Glutamatergic neuron (in vitro differentiated cells): ENCODE data around the gene LCAT. TPM values are rescaled to one million over a fixed set of nuclear protein-coding genes. Genes with fewer than 3 reads are reported as not detected.

ENCODE experiments used
- DNase-seq: peaks from one replicate; pipeline ENCODE4 v3.0.0; 2022
- H3K27ac Mint-ChIP-seq: one replicate; pipeline ENCODE4 v1.8.0; 2020; ENCODE audit warnings: mild to moderate bottlenecking, mixed read lengths, inconsistent platforms; ENCODE audit not compliant: unreplicated experiment
- H3K27me3 Mint-ChIP-seq: one replicate; pipeline ENCODE4 v1.8.0; 2020; ENCODE audit warnings: mild to moderate bottlenecking, moderate library complexity, mixed read lengths, inconsistent platforms; ENCODE audit not compliant: unreplicated experiment
- H3K36me3 Mint-ChIP-seq: one replicate; pipeline ENCODE4 v1.8.0; 2020; ENCODE audit warnings: mild to moderate bottlenecking, mixed read lengths, inconsistent platforms; ENCODE audit not compliant: unreplicated experiment
- H3K4me1 Mint-ChIP-seq: one replicate; pipeline ENCODE4 v1.8.0; 2020; ENCODE audit warnings: mild to moderate bottlenecking, low read depth, mixed read lengths, inconsistent platforms; ENCODE audit not compliant: unreplicated experiment
- H3K4me3 Mint-ChIP-seq: one replicate; pipeline ENCODE4 v1.8.0; 2020; ENCODE audit warnings: mild to moderate bottlenecking, mixed read lengths, inconsistent platforms; ENCODE audit not compliant: unreplicated experiment
- H3K9me3 Mint-ChIP-seq: one replicate; pipeline ENCODE4 v1.8.0; 2020; ENCODE audit warnings: mild to moderate bottlenecking, moderate library complexity, mixed read lengths, inconsistent platforms; ENCODE audit not compliant: unreplicated experiment
- total RNA-seq: library from RNA; stranded (reverse); fragmentation: NEBNext Ultra II Directional; extraction: Animal tissue kit (Norgen Biotek cat#: 25700); gene quantifications from one replicate; pipeline ENCODE4 v1.2.1, GENCODE V29; 2021; ENCODE audit not compliant: unreplicated experiment
- TF ChIP-seq, protein P1 (sequence below): fragments of 200-600 bp; sonication (generic); IDR thresholded peaks from one replicate; pipeline ENCODE4 v1.5.0; 2021; ENCODE audit not compliant: partially characterized antibody, unreplicated experiment

The LCAT gene
- total RNA-seq, 1 donor from 2014 or later, result 8.7 TPM

DNA sequence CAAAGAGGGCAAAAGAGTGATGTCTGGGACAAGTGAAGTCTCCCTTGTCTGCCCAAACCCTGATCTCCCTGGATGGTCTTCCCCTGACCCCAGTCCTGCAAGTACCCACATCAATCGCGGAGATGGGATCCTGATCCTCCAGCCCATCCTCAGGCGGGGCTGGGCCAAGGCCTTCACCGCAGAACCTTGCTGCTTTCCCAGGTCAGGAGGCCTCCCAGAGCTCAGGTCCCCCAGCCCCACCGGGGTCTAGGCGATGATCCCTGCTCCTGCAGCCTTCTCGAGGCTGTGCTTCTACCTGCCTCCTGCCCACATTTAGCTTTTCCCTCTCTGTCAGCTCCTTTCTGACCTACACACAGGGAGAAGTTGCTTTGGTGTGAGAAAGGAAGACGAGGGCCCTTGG is 18.2 kb upstream of the LCAT start:
- Mint-ChIP-seq H3K4me3 (no peak overlapping the region), H3K27me3 (peaks cover 6% of the 10 kb centered on the region), H3K36me3 (no peaks in the 10 kb centered on the region), H3K9me3 (peaks cover 6% of the 10 kb centered on the region), H3K4me1 (peaks cover 3% of the 10 kb centered on the region), H3K27ac (no peak overlapping the region)
- DNase-seq, result no peak
- TF ChIP-seq, protein P1, sequence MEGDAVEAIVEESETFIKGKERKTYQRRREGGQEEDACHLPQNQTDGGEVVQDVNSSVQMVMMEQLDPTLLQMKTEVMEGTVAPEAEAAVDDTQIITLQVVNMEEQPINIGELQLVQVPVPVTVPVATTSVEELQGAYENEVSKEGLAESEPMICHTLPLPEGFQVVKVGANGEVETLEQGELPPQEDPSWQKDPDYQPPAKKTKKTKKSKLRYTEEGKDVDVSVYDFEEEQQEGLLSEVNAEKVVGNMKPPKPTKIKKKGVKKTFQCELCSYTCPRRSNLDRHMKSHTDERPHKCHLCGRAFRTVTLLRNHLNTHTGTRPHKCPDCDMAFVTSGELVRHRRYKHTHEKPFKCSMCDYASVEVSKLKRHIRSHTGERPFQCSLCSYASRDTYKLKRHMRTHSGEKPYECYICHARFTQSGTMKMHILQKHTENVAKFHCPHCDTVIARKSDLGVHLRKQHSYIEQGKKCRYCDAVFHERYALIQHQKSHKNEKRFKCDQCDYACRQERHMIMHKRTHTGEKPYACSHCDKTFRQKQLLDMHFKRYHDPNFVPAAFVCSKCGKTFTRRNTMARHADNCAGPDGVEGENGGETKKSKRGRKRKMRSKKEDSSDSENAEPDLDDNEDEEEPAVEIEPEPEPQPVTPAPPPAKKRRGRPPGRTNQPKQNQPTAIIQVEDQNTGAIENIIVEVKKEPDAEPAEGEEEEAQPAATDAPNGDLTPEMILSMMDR, result no peak

DNA sequence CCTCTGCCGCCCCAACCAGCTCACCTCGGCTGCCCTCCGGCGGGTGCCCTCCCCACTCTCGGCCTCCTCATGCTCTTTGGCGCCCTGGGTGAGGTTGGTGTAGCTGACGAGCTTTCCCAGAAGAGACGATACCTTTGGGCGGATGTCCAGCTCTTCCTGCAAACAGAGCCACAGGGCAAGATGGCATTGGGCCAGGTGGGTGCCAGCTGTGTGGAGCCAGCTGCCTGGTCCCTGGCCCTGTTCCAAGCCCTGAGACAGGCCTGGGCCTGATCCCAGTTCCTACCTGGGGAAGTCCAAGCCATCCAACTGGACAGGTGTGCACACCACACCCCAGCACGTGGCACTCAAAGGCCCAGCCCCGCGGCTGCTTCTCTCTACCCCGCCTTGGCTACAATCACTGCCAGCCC is 17.6 kb upstream of the LCAT start:
- peaks cover 6% of the 10 kb centered on the region for H3K9me3 Mint-ChIP-seq
- no peaks in the 10 kb centered on the region for H3K36me3 Mint-ChIP-seq

DNA sequence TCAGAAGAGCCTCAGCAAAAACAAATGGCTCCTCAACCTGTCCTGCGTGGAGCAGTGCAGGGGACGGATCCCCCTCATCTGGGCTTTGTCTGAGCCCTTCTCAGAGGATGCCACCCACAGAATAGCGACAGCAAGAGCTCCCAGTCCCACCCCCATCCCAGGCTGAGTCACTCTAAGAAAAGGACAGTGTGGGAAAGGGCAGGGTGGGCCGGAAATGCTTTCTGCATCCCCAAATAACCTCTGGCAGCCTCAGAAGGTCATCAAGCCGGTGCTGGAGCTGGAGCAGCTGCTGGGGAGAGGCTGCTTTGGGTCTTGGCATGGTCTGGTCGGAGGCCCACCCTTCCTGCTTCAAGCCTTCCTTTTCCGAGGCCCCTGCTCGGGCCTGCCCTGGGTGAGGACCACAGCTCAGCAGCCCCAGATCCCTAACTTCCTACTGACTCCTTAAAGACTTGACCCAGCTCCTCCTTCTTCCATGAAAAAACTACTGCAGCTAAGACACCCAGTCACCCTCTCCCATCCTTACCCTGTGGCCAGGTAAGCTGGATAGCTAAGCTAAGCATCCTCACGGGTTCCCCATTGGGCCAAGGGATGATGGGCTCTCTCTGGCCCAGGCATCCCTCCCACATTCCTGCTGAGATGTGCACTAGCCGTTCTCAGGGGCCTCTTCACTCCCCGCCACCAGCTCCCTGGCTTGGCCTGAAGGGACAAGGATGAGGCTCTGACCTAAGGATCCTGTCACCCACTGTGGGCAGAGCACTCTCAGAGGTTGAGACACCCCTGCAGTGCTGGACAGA is 15.8 kb upstream of the LCAT start:
- no peaks in the 10 kb centered on the region for H3K36me3 Mint-ChIP-seq
- no peak overlapping the region for H3K27ac Mint-ChIP-seq
- TF ChIP-seq, protein P1, result no peak
- H3K4me3 Mint-ChIP-seq, result no peak overlapping the region
- peaks cover 2% of the 10 kb centered on the region for H3K27me3 Mint-ChIP-seq
- DNase-seq, result no peak
- H3K4me1 Mint-ChIP-seq, result no peaks in the 10 kb centered on the region
- H3K9me3 Mint-ChIP-seq, result peaks cover 2% of the 10 kb centered on the region

More for the DNA sequence above, 17.6 kb upstream of the LCAT start:
- H3K4me1 Mint-ChIP-seq, result no peaks in the 10 kb centered on the region
- no peak for DNase-seq
- H3K4me3 Mint-ChIP-seq, result no peak overlapping the region
- TF ChIP-seq, protein P1, result no peak
- no peak overlapping the region for H3K27ac Mint-ChIP-seq
- H3K27me3 Mint-ChIP-seq, result peaks cover 4% of the 10 kb centered on the region

DNA sequence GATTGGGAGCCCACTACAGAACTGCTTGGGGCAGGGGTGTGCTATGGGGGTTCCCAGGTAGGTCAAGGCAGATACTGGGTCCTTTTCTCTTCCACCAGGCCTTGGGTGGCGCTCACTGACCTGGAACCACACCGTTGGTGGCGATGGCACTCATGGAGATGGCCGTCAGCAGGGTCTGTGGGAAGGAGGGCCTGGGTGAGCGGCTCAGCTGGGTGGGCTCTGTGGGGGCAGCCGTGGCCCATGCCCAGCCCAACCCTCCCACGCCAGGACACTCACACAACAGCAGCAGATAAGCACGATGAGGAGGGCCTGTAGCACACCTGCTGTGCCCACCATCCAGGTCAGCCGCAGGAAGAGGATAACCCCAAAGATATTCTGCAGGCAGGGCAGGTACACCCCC is 13.7 kb upstream of the LCAT start:
- no peaks in the 10 kb centered on the region for H3K36me3 Mint-ChIP-seq
- DNase-seq, result no peak
- TF ChIP-seq, protein P1, result no peak
- H3K4me3 Mint-ChIP-seq, result no peak overlapping the region
- no peaks in the 10 kb centered on the region for H3K4me1 Mint-ChIP-seq
- peaks cover 2% of the 10 kb centered on the region for H3K9me3 Mint-ChIP-seq
- H3K27ac Mint-ChIP-seq, result no peak overlapping the region
- H3K27me3 Mint-ChIP-seq, result peaks cover 2% of the 10 kb centered on the region

DNA sequence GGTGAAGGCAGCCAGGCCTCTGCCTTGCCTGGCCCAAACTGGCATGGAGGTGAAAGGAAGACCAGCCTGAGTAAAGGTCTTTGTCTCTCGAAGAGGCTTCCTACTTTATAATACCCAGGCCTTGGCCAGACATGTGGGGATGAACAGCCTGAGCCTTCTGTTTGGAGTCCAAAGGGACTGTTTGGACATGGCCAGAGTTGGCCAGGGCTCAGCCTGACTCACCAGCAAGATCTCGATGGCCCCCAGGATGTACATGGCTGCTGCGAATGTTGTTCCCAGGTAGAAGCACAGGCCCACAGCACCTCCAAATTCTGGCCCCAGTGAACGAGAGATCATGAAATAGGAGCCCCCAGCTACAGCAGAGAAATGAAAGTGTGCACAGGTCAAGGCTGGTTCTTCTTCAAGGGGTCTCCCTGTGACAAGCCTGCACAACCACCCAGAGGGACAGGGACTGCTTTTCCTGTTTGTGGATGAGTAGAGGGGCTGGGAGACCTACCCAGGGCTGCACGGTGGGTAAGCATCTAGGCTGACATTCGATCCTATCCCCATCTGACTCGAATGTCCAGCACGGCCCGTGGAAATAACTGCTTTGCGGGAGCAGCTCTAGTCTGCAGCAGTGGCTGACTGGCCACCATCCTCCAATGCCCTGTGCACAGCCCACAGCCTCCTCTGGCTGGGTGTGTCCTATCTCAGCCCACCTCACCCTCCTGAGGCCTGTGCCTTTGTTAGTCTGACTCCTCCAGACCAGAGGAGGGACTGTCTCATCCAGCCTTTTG is 10.7 kb upstream of the LCAT start:
- Mint-ChIP-seq H3K36me3 (no peaks in the 10 kb centered on the region), H3K4me1 (no peaks in the 10 kb centered on the region), H3K27me3 (peaks cover 3% of the 10 kb centered on the region), H3K27ac (no peak overlapping the region), H3K9me3 (peaks cover 4% of the 10 kb centered on the region), H3K4me3 (no peak overlapping the region)
- DNase-seq, result no peak
- TF ChIP-seq, protein P1, result no peak
